Heart right ventricle (tissue), 16 donors: ENCODE results near the gene SIVA1. TPM values are rescaled to one million over a fixed set of nuclear protein-coding genes. Genes with fewer than 3 reads are reported as not detected.

Source experiments
- ATAC-seq, 8 donors: fragments of 200-7000 bp; cut with Tn5 transposase; one replicate each; pipeline ENCODE4 v1.9.1; 2020; ENCODE audit warnings: mild to moderate bottlenecking in 8 of 8, moderate library complexity in 8 of 8, moderate number of reproducible peaks in 1 of 8
- DNase-seq, 2 donors: peaks; one replicate each; pipeline ENCODE4 v3.0.0-alpha.2; 2020
- H3K27ac ChIP-seq, 10 donors: fragments of 200-600 bp; sonication (generic) in 2 of 10; one replicate each; pipeline versions ENCODE4 v1.5.0 to v1.8.0; 2020 to 2022; ENCODE audit warnings: mild to moderate bottlenecking in 3 of 10
- H3K27me3 ChIP-seq, 7 donors: fragments of 200-600 bp; one replicate each; pipeline ENCODE4 v1.8.0; 2021 to 2022; ENCODE audit warnings: mild to moderate bottlenecking in 2 of 7
- H3K36me3 ChIP-seq, 9 donors: fragments of 200-600 bp; sonication (generic) in 1 of 9; one replicate each; pipeline versions ENCODE4 v1.5.0 to v1.8.0; 2020 to 2022; ENCODE audit warnings: mild to moderate bottlenecking in 2 of 9
- H3K4me1 ChIP-seq, 9 donors: fragments of 200-600 bp; sonication (generic) in 1 of 9; one replicate each; pipeline versions ENCODE4 v1.5.0 to v1.8.0; 2020 to 2022; ENCODE audit warnings: mild to moderate bottlenecking in 4 of 9
- H3K4me3 ChIP-seq, 10 donors: fragments of 200-600 bp; sonication (generic) in 2 of 10; one replicate each; pipeline versions ENCODE4 v1.5.0 to v1.8.0; 2020 to 2022; ENCODE audit warnings: mild to moderate bottlenecking in 7 of 10, moderate library complexity in 2 of 10
- H3K9me3 ChIP-seq, 11 donors: fragments of 200-600 bp in 10 of 11; sonication (generic) in 2 of 11; one replicate each; pipeline versions ENCODE4 v1.5.0 to v1.8.0; 2013 to 2022; ENCODE audit warnings: mild to moderate bottlenecking in 2 of 11, control low read depth in 1 of 11, moderate library complexity in 1 of 11
- WGBS, 2 donors: extraction: QIAGEN DNeasy Blood & Tissue Kit; methylation state at CpG; one replicate each; pipeline ENCODE4 v1.1.7; 2013; ENCODE audit warnings: inconsistent platforms in 1 of 2; 5-methylcytosine and 5-hydroxymethylcytosine counted together
- intact Hi-C, 10 donors: fragments of 100-400 bp; cut with DNase I; formaldehyde crosslinking; loops; one replicate each; pipeline versions ENCODE4 v1.11.1 to v1.14.2; 2022
- polyA plus RNA-seq, 2 donors: library from polyadenylated mRNA; stranded (reverse); fragments of 200-250 nt; gene quantifications; one replicate each; pipeline ENCODE4 v1.2.3, GENCODE V29; 2013
- total RNA-seq, 10 donors: library from RNA; stranded (reverse); fragmentation: NEBNext Ultra II Directional in 3 of 10; extraction: Animal tissue kit (Norgen Biotek cat#: 25700) in 3 of 10; gene quantifications; one replicate each; pipeline versions ENCODE4 v1.2.1 to v1.2.4, GENCODE V29; 2021 to 2023
- TF ChIP-seq, protein P1 (sequence below), 9 donors: fragments of 200-600 bp; sonication (generic) in 2 of 9; IDR thresholded peaks; one replicate each; pipeline versions ENCODE4 v1.5.0 to v1.8.0; 2021 to 2022; ENCODE audit warnings: antibody characterized with exemption in 9 of 9, mild to moderate bottlenecking in 5 of 9, moderate library complexity in 1 of 9
- donor health status: Arrhythmogenic right ventricular cardiomyopathy.
- donor health status: ischemic (EF 13 %, LVEDD 7.1; RV severe dilation, severe dysfunction).
- donor health status: healthy with polysubstance abuse.
- donor health status: DM: no; HTN: yes; CAD: no.
- donor health status: DM: no; HTN: no; CAD: no.
- donor health status: ischemic (EF 25% LVEDD 6.9; RV normal size, moderate dysfunction).
- donor health status: ischemic (EF 25% LVEDD 5.7; RV mildly dilated, moderate dysfunction).
- donor health status: healthy.
- donor health status: DM: yes; HTN: yes; CAD: no.
- donor health status: Ischemic cardiomyopathy.
- donor health status: ischemic (EF 35%, LVEDD 5.7; RV mildly dilated, moderate dysfunction).
- donor health status: nonischemic (EF 11% LVEDD 7.7; RV severe dilation, severe dysfunction).
- donor health status: DM: yes; HTN: yes; CAD: no.
- donor health status: PGD.
- donor health status: ischemic (EF 29% LVEDD 5.4; RV normal size, mild dysfunction).
- donor health status: nonischemic (EF 23%, LVEDD 6.1; RV moderate dilation, normal function).

Gene SIVA1
- total and polyA plus RNA-seq, 12 donors = 43.3 to 203 (median 53.0) TPM

DNA sequence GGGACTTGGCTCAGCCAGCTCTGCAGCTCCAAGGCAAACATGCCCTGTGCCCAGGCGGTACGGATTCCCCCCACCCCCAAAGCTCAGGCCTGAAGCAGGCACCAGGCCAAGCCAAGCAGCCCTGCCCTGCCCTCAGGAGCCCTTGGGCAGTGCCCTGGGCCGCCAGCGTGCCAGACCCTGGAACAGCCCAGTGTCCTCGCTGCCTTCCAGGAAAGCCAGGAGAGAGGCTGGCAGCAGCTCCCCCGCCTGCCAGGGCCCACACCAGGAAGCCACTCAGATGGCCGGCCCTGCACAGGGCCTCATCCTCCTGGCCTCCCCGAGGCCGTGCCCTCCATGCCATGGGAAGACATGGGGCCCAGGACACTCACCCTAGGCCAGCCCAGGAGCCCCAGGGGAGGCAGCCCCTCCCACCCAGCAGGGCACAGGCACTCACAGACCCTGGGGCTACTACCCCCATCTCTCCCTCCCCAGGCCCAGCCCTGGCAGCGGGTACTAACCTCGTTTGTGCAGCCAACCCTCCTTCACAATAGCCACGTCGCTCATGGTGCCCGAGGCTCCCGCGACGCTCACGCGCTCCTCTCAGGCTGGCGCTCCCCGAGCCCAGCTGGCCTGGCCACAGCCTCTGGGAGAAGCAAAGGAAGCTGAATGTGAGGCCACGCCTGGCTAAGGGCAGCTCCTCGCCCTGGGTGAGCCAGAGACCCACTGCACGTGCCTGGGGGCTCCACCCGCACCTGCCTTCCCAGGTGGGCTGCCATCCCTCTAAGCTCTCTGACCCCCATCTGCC is 39.3 kb downstream of the SIVA1 start:
- 67 to 72% methylated on average over 25 of the region's 25 CpGs for WGBS, 2 donors
- TF ChIP-seq, protein P1, sequence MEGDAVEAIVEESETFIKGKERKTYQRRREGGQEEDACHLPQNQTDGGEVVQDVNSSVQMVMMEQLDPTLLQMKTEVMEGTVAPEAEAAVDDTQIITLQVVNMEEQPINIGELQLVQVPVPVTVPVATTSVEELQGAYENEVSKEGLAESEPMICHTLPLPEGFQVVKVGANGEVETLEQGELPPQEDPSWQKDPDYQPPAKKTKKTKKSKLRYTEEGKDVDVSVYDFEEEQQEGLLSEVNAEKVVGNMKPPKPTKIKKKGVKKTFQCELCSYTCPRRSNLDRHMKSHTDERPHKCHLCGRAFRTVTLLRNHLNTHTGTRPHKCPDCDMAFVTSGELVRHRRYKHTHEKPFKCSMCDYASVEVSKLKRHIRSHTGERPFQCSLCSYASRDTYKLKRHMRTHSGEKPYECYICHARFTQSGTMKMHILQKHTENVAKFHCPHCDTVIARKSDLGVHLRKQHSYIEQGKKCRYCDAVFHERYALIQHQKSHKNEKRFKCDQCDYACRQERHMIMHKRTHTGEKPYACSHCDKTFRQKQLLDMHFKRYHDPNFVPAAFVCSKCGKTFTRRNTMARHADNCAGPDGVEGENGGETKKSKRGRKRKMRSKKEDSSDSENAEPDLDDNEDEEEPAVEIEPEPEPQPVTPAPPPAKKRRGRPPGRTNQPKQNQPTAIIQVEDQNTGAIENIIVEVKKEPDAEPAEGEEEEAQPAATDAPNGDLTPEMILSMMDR (IDR thresholded peaks at IDR 0.05) = no peak
- no peaks in the 10 kb centered on the region for H3K9me3 ChIP-seq
- ATAC-seq (peak; percentile 36 to 83 (median 75)), DNase-seq (peak; percentile 72)
- peak overlapping the region in 9 of 10 donors; percentile 2 to 89 (median 66) for H3K27ac ChIP-seq
- H3K4me3 ChIP-seq = no peak overlapping the region
- intact Hi-C loops = loop anchor here in 3 of 10 donors (5.0 kb wide), 2 partner anchors 35 to 40 kb away; partner anchors contain the start of gene SIVA1 (in 2 of the 3)
- H3K27me3 ChIP-seq = no peaks in the 10 kb centered on the region
- H3K36me3 ChIP-seq = peaks cover 0 to 53% (median 4%) of the 10 kb centered on the region in 9 donors
- H3K4me1 ChIP-seq = peaks cover 29 to 74% (median 68%) of the 10 kb centered on the region in 9 donors

GRCh38 chr14:104792945-104793702 is 40.2 kb downstream of the SIVA1 start:
- H3K4me3 ChIP-seq = peak overlapping the region in 4 of 10 donors; percentile 71 to 92 (median 86)
- intact Hi-C loops = loop anchor here in 3 of 10 donors (5.0 kb wide), 2 partner anchors 36 to 41 kb away; partner anchors contain the start of gene SIVA1 (in 2 of the 3)
- H3K27ac ChIP-seq = peak overlapping the region in 7 of 10 donors; percentile 54 to 93 (median 89)

GRCh38 chr14:104793703-104793959 is 40.7 kb downstream of the SIVA1 start:
- TF ChIP-seq, protein P1 (IDR thresholded peaks at IDR 0.05) = no peak
- DNase-seq = no peak
- peaks cover 26 to 72% (median 65%) of the 10 kb centered on the region in 9 donors for H3K4me1 ChIP-seq
- ATAC-seq = no peak
- intact Hi-C loops = loop anchor here in 3 of 10 donors (5.0 kb wide), 2 partner anchors 36 to 41 kb away; partner anchors contain the start of gene SIVA1 (in 2 of the 3)
- peak overlapping the region in 7 of 10 donors; percentile 71 to 92 (median 86) for H3K4me3 ChIP-seq
- peak overlapping the region in 6 of 10 donors; percentile 54 to 93 (median 90) for H3K27ac ChIP-seq
- no peaks in the 10 kb centered on the region for H3K9me3 ChIP-seq
- 92 to 97% methylated on average over 2 of the region's 2 CpGs for WGBS, 2 donors
- H3K36me3 ChIP-seq = peaks cover 0 to 40% (median 4%) of the 10 kb centered on the region in 9 donors
- H3K27me3 ChIP-seq = no peaks in the 10 kb centered on the region

More at GRCh38 chr14:104792945-104793702, 40.2 kb downstream of the SIVA1 start:
- Histone ChIP-seq H3K4me1 (peaks cover 26 to 74% (median 68%) of the 10 kb centered on the region in 9 donors), H3K36me3 (peaks cover 0 to 45% (median 4%) of the 10 kb centered on the region in 9 donors), H3K9me3 (no peaks in the 10 kb centered on the region), H3K27me3 (no peaks in the 10 kb centered on the region)
- TF ChIP-seq, protein P1 (IDR thresholded peaks at IDR 0.05) = no peak
- WGBS, 2 donors = 85% methylated on average over 16 of the region's 16 CpGs
- ATAC-seq = no peak
- DNase-seq = no peak

DNA sequence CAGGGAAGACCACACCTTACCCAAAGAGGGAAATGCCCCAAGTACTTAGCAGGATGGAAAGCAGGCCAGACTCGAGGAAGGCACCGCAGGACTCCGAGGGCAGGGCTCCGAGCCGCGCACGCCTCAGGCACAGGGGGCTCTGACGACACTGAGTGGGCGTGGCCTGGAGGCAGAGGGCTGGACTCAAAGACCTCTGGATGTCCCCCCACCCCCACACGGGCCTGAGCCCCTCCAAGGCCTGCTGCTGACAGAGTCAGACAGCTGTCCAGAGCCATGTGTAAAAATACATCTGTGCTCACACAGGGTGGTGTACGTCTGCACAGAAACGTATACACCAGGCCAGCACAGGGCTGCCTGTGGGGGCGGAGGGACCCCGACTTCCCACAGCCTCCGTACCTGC is 41.2 kb downstream of the SIVA1 start:
- Histone ChIP-seq H3K9me3 (no peaks in the 10 kb centered on the region), H3K4me3 (peak overlapping the region; percentile 64 to 92 (median 84)), H3K36me3 (peaks cover 0 to 36% (median 4%) of the 10 kb centered on the region in 9 donors), H3K27me3 (no peaks in the 10 kb centered on the region), H3K27ac (peak overlapping the region in 9 of 10 donors; percentile 63 to 94 (median 89)), H3K4me1 (peaks cover 26 to 76% (median 61%) of the 10 kb centered on the region in 9 donors)
- intact Hi-C loops = loop anchor here in 4 of 10 donors (2.0 to 5.0 kb wide), 3 partner anchors 25 to 42 kb away; partner anchors contain the start of gene SIVA1 (in 2 of the 4)
- ATAC-seq (peak in 5 of 8 donors; percentile 0 to 7 (median 4)), DNase-seq (peak in 1 of 2 donors; percentile 59)
- TF ChIP-seq, protein P1 (IDR thresholded peaks at IDR 0.05) = no peak
- WGBS, 2 donors = 8 to 9% methylated on average over 15 of the region's 15 CpGs
